BJ (cell line): ENCODE measurements around the gene TNFRSF19. TPM values are rescaled to one million over a fixed set of nuclear protein-coding genes. Genes with fewer than 3 reads are reported as not detected.

Source experiments
- CTCF ChIA-PET: fragments of 350-600 bp; formaldehyde crosslinking; extraction: SDS; loops from one replicate; lab custom pipeline; 2021; ENCODE audit warnings: antibody characterized with exemption, inconsistent platforms; lab: Yijun Ruan, JAX
- POLR2A ChIA-PET: fragments of 300-600 bp; sonication (Branson Sonifier 250); formaldehyde crosslinking; extraction: SDS; loops from one replicate; lab custom pipeline; 2021; ENCODE audit warnings: antibody characterized with exemption; lab: Charles Lee
- DNase-seq: peaks from one replicate; pipeline ENCODE4 v3.0.0-alpha.2; 2011; ENCODE audit warnings: low read depth
- H3K27me3 ChIP-seq: 2 replicates; pipeline ENCODE4 v1.6.0; 2011; ENCODE audit warnings: low read length; ENCODE audit not compliant: control insufficient read depth, insufficient read depth
- H3K36me3 ChIP-seq: 2 replicates; pipeline ENCODE4 v1.5.1; 2011; ENCODE audit warnings: low read length; ENCODE audit not compliant: control insufficient read depth, insufficient read depth
- H3K4me3 ChIP-seq: 2 replicates; pipeline ENCODE4 v1.5.1; 2011; ENCODE audit warnings: low read depth, mild to moderate bottlenecking, control low read depth, low read length
- CTCF ChIP-seq: IDR thresholded peaks from 2 replicates; pipeline ENCODE4 v1.5.1; 2011; ENCODE audit warnings: low read depth, mild to moderate bottlenecking, control low read depth, inconsistent platforms, low read length, moderate library complexity; ENCODE audit not compliant: insufficient read depth
- polyA plus RNA-seq: library from polyadenylated mRNA; depleted of rRNA; stranded (reverse); fragments of >200 nt; gene quantifications from 2 replicates; pipeline ENCODE4 v1.2.3, GENCODE V29; 2011

The TNFRSF19 gene
- polyA plus RNA-seq, 1 experiment: 14.8 TPM

- no peak for DNase-seq
- H3K4me3 ChIP-seq: no peak overlapping the region
- CTCF ChIA-PET: no interaction called here
- POLR2A ChIA-PET: no interaction called here
- no peak for TF ChIP-seq CTCF
- H3K27me3 ChIP-seq: no peaks in the 10 kb centered on the region
- no peaks in the 10 kb centered on the region for H3K36me3 ChIP-seq
These were observed 129.1 kb downstream of the TNFRSF19 start for GRCh38 chr13:23699271-23699670.

- CTCF ChIA-PET: interaction anchor here (0.6 to 1.1 kb wide), 2 partner anchors 14 to 238 kb away, joined by 3 to 4 read pairs; no protein-coding TSS in a partner anchor
- Histone ChIP-seq H3K27me3 (no peaks in the 10 kb centered on the region), H3K36me3 (no peaks in the 10 kb centered on the region), H3K4me3 (no peak overlapping the region)
- no peak for DNase-seq
- POLR2A ChIA-PET: no interaction called here
- no peak for TF ChIP-seq CTCF
These were observed 131.0 kb downstream of the TNFRSF19 start for GRCh38 chr13:23701186-23701585.

GRCh38 chr13:23701636-23702035 lies 131.4 kb downstream of the TNFRSF19 start:
- ChIA-PET POLR2A (no interaction called here), CTCF (interaction anchor here (0.6 to 1.1 kb wide), 2 partner anchors 13 to 239 kb away, joined by 3 to 4 read pairs; no protein-coding TSS in a partner anchor)
- H3K4me3 ChIP-seq: no peak overlapping the region
- no peaks in the 10 kb centered on the region for H3K27me3 ChIP-seq
- no peaks in the 10 kb centered on the region for H3K36me3 ChIP-seq
- DNase-seq: no peak
- TF ChIP-seq CTCF: no peak

- Histone ChIP-seq H3K36me3 (no peaks in the 10 kb centered on the region), H3K27me3 (no peaks in the 10 kb centered on the region), H3K4me3 (no peak overlapping the region)
- ChIA-PET POLR2A (interaction anchor here (0.7 kb wide), 1 partner anchor 381 kb away, joined by 3 read pairs; no protein-coding TSS in a partner anchor), CTCF (interaction anchor here (0.6 to 1.5 kb wide), 7 partner anchors 13 to 236 kb away, joined by 3 to 4 read pairs (median 3); no protein-coding TSS in a partner anchor)
- peak; percentile 28 for DNase-seq
- TF ChIP-seq CTCF: no peak
These were observed 133.1 kb downstream of the TNFRSF19 start for GRCh38 chr13:23703246-23703860.

GRCh38 chr13:23705583-23705982 lies 135.4 kb downstream of the TNFRSF19 start:
- ChIA-PET POLR2A (no interaction called here), CTCF (interaction anchor here (1.0 to 1.2 kb wide), 2 partner anchors 135 to 163 kb away, joined by 3 read pairs; partner anchors contain the start of gene TNFRSF19)
- H3K27me3 ChIP-seq: no peaks in the 10 kb centered on the region
- TF ChIP-seq CTCF: no peak
- DNase-seq: no peak
- H3K36me3 ChIP-seq: no peaks in the 10 kb centered on the region
- no peak overlapping the region for H3K4me3 ChIP-seq
